Measurements from ENCODE around the gene MCU.

- TF ChIP-seq EP300 (IDR thresholded peaks at IDR 0.05) (no peak), POLR2AphosphoS5 (IDR thresholded peaks at IDR 0.05) (no peak), CTCF (IDR thresholded peaks at IDR 0.05) (no peak), POLR2A (IDR thresholded peaks at IDR 0.05) (no peak)
These were observed 70.1 kb downstream of the MCU start for GRCh38 chr10:72762042-72762441.

All from gastroesophageal sphincter (tissue), 3 donors.